D341Med (cell line): Measurements from ENCODE around the gene MAST4.

ENCODE experiments used
- DNase-seq: peaks from one replicate; pipeline ENCODE4 v3.0.0; 2012; ENCODE audit warnings: low spot score

MAST4 gene

DNA sequence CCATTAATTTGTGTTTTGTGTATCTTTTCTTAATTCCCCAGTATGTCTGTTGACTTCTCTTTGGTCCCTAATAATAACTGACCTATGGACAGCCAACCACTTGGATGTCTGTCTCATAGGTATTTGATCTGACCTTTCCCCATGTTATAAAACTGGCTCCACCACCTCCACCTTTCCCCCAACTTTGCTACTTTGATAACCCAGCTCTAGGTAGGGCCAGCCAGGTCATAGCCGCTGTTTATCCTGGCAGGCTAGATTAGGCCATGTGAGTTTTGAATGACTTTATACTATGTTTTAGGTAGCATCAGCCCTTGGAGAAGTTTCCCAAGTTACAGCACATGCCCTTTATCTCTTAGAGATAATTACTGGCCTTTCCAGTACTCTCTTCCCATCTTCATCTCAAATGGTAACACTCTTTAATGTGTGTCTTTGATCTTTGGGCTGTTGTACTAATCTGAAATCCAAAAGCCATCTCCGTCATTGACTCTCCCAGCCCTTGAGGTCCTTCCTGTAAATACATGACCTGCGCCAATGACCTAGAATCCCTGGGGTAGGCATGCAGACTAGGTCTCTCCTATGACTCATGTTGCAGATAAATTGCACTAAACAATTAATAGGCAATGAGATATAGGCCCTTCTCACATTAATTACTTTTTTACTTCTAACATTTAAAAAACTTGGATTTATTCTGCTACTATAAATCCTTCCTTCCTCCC lies 447.8 kb downstream of the MAST4 start:
- no peak for DNase-seq

DNA sequence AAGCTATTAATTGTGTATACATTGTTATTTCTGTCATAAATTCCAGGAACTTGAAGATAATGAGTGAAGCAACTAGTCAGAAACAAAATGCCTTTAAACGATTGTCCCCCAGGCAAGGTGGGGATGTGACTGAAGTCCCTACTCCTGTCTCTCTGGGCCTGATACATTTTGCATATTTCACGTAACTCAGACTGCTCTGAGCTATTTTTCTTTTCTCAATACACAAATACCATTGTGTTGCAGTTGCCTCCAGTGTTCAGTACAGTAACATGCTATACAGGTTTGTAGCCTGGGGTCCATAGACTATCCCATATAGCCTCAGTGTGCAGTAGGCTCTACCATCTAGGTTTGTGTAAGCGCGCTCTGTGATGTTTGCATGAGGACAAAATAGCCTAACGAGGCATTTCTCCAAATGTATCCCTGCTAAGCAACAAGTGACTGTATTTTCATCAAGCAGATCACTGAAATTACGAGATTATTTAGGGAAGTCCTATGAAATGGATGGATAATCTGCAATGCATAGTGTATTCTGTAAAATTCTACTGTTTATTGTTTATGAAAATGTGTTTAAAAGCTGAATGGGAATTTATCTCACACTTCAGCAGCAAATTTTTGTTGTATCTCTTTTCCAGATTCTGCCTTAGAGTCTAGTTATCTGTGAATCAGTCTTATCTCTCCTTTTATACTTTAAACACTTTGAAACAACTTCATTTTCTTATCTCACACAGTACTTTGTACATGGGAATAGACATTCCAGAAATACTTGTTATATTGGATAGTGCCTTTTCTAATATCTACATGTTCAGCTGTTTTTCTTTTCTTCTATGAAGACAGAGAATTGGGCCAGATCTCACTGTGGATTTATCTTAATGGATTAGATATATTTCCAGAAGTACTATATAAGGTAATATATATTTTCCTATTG lies 449.9 kb downstream of the MAST4 start:
- DNase-seq: no peak

DNA sequence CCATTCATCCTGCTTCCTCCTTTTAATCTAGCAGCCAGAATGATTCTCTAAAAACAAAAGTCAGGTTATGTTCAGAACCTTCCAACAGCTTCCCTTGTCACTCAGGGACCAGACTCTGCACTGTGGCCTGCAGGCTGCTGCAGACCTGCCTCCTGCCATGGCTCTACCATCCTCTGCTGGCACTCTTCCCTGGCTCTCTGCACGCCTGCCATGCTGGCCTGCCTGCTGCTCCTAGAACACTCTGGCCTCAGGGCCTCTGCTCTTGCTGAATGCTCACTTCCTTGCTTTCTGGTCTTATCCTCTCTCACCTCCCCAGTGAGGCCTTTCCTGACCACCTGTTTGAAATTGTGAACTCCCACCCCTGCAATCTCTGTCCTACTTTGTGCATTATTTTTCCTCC lies 451.0 kb downstream of the MAST4 start:
- no peak for DNase-seq

DNA sequence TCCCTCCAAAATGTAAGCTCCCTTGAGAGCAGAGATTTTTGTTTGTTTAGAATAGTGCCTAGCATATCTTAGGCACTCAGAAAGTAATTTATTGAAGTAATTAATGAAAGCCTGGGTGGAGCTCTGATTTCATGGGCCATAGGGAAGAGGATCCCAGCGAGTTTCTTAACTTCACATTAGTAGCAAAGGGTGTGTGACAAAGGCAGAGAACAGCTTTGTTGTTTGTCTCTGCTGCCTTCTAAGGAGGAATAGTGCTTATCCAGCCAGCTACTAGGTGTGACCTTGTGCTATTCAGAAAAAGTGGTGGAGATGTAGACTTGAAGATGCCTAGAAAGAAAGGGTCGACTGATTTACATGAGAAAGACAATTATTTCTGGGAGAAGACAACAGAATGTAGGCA lies 451.4 kb downstream of the MAST4 start:
- DNase-seq: no peak

- DNase-seq: no peak
Measured at GRCh38 chr5:67050125-67050524, 453.9 kb downstream of the MAST4 start.

DNA sequence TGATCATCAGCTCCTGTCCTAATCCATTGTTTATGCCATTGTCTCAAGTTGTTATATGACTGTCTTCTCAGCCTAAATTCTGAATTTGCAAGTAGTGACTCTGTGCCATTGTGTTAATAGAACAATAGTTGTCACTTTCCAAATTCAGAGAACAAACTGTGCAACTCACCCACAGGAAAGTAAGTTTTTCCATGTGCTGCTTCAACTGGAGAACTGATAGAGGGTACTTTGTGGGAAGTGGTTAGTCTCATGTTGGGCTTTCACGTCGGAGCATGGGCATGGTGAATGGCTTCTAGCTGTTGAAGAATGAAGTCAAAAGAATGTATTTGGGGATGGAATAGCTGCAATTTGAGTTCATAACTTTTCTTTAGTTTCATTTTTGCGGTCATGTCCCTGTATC lies 454.4 kb downstream of the MAST4 start:
- no peak for DNase-seq

GRCh38 chr5:67051164-67051563 lies 455.0 kb downstream of the MAST4 start:
- no peak for DNase-seq

DNA sequence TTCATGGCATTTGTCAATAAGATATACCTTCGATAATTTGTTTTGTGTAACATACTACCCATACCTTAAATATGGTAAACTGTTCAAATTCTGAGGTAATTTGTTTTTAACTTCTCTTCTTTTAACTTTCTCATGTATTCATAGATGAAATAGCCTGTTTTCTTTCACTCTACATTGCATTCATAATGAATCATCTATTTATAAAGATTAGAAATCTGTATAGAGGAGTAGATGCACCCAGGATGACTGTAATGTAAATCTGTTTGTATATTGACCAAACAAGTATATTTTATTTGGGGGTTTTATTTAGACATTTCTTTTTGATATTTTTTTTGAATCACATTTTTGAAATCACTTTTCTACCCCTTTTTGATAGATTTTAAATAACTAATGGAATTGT lies 455.8 kb downstream of the MAST4 start:
- DNase-seq: no peak

GRCh38 chr5:67053229-67053628 lies 457.0 kb downstream of the MAST4 start:
- DNase-seq: no peak

GRCh38 chr5:67058998-67059743 lies 463.0 kb downstream of the MAST4 start:
- DNase-seq: no peak

DNA sequence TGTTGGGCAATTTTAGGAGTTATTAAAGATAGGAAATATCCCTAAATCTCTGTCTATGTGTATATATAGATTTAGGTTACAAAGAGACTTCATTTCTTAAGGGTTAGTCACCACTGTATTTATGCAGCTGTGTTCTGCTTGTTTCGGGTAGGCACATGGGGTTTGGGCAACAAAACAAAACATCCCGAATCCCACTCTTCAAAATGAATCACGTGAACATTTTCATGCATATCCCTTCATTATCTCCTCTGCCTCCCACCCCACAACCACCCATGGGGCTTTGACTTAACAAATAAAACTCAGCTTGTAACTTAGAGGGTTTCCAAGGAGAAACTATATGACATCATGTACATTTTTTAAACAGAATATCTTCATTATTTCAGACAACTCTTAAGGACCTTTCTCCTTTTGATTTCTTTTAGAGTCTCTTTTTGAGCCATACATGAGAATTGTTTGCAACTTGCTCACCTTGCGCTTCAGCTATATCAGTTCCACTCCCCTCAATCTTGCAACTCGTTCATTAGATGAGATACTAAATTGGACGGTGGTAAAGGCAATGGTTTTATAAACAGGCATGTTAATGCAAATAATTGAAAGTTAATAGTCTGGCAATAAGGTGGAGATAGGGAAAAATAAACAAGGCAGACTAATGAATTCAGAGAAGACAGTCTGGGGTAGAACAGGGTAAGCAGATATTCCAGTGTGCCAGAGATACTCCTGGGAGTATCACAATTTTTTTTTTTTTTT lies 463.7 kb downstream of the MAST4 start:
- DNase-seq: no peak

DNA sequence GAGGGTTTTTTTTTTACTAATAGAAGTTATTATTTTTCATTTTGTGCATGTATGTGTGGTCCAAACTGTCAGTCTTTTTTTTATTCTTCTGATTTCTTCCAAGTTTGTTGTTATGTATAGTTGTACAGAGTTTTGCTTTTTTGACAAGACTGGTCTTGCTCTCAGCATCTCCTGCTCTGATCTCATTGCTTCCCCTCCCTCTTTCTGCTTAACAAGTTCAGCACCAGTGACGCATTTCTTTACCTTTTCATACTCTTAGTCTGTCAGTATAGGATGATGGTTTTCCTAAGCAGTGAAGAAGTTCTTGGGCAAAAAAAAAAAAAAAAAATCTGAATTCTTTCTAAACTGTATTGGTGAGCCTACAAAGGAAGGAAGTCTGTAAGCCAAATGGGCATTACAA lies 465.3 kb downstream of the MAST4 start:
- DNase-seq: no peak

GRCh38 chr5:67063055-67063454 lies 466.9 kb downstream of the MAST4 start:
- no peak for DNase-seq

DNA sequence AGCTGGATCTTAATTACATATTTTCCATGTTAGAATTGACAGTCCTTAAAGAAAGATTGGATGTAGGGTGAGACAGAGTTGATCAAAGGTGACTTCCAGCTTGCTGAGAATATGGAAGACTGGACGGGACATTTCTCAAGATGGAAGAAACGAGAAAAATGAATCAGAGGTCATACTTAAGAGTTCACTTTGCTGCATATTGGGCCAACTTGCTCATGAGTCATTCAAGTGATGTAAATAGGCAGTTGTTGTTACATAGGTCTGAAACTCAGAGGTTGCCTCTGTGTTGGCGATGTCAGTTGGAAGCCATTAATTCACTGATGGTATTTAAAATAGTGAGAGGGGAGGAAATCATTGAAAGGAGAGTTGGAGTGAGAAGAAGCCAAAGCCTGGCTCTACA lies 467.6 kb downstream of the MAST4 start:
- DNase-seq: no peak

DNA sequence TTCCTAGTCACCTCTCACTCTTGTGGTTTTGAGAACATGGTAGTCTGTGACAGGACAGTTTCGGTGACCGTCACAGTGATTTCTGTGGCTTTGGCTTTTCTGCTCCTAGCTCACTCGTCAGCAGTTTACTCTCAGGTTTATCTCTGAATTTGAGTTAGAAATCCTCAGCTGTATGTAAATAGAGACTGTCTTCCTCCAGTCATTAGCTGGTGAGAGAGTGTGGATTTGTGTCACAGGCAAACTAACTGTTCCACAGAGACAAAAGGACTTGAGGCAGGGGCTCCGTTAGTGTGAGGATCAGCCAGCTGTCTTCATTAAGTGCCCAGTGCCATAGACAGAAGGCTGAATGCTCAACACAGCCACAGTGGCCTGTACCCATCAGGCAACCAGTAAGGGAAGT lies 469.0 kb downstream of the MAST4 start:
- DNase-seq: no peak

GRCh38 chr5:67065696-67066095 lies 469.5 kb downstream of the MAST4 start:
- no peak for DNase-seq

DNA sequence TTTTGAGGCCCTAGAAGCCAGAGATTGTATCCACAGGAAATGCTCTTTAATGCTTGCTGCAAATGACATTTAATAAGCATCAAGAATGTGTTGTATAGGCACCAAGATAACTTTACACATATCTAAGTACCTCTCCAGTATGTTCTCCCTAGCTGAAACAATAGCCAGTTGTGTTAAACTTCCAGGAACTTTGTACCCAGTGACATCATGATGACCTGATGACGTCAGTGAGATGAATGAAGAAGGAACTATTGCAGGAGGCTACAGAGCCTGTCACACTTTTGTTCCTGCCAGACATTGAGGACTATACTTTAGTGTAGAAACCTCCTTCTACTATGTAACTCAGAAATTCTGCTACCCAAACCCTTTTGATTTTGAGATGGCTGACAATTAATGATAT lies 470.6 kb downstream of the MAST4 start:
- DNase-seq: no peak

DNA sequence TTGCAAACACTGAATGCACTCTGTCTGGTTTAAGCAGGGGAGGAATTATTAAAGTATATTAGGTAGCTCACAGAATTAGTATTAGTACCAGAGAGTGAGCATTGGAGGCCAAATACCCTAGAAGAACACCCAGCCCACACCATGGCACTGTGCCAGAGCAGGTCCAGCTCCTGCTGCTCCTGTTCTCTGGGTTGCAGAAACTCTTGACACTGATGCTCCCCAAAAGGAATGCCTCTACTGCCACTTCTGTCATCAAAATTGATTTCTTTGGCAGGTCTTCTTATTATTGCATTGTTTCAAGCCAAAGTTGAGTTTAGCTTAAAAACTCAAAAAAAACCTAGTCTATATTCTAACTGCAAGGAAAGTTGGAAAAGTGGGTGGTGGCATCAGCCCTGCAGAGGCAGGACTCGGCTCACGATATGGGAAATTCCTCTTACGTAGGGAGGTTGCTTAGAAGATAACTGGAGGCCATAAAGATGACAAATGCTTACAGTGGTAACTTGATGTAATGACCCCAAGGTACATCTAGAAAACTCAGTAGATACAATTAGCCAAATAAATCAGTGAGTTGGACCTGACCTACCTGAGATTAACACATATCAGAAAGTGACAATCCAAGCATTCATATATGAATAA lies 477.0 kb downstream of the MAST4 start:
- no peak for DNase-seq

- DNase-seq: no peak
Measured at GRCh38 chr5:67077296-67077695, 481.1 kb downstream of the MAST4 start.

DNA sequence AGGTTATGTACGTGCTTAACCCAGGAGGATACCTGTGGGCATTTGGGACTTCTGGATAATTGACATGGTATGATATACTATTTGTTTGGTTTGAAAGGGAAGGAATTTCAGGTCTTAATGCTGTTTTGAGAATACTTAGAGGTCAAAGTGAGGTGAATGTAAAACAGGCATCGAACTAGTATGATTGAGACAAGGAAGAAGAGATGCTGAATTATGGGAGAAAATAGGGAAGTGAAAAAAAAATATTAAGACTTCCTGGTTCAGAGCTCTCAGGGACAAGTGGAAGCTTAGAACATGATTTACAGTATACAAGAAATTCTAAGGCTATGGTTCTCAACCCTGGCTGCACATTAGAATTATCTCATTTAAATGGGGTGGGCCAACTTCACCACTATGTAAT lies 485.1 kb downstream of the MAST4 start:
- DNase-seq: no peak

GRCh38 chr5:67082941-67083340 lies 486.7 kb downstream of the MAST4 start:
- DNase-seq: no peak

DNA sequence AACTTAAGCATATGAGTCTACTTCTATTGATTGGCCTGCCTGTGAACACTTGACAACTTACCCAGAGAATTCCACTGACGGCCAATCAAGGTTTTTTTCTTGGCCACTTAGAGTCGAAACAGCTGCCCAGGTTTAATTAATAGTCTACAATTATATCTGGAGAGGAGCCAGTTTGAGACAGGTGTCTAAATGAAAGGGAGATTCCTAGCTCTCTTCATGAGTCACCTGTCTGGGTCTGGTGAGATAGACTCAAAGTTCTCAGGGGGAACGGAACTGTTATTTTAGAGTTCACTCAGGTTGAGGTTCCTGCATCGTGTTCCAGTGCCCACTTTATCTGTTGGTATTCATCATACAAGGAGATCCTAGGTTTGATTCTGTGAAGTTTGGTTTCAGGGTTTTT lies 489.4 kb downstream of the MAST4 start:
- DNase-seq: no peak
